GM19452 (cell line): ENCODE data around the gene LENEP.

Source experiments
- ATAC-seq: cut with Tn5 transposase; IDR thresholded peaks from one replicate; pipeline ENCODE4 v1.9.1; 2021; ENCODE audit not compliant: unreplicated experiment

Gene LENEP

GRCh38 chr1:154998818-154999570, 5.6 kb downstream of the LENEP start:
- no peak for ATAC-seq

- ATAC-seq, result no peak
Observed at GRCh38 chr1:154999571-155000410, 6.4 kb downstream of the LENEP start.

GRCh38 chr1:155000411-155000725, 7.0 kb downstream of the LENEP start:
- no peak for ATAC-seq

GRCh38 chr1:155000726-155001424, 7.5 kb downstream of the LENEP start:
- peak; percentile 47 for ATAC-seq

GRCh38 chr1:155001425-155001674, 8.0 kb downstream of the LENEP start:
- ATAC-seq, result no peak

GRCh38 chr1:155001675-155002463, 8.5 kb downstream of the LENEP start:
- peak; percentile 52 for ATAC-seq

- ATAC-seq, result no peak
Observed at GRCh38 chr1:155002464-155003226, 9.3 kb downstream of the LENEP start, which contains the start of gene ZBTB7B. Gene ZBTB7B (plus strand): TSS chr1:155002802. CDS start chr1:155014661, 11,859 bp downstream.

GRCh38 chr1:155003227-155003765, 9.9 kb downstream of the LENEP start:
- ATAC-seq, result no peak

- no peak for ATAC-seq
Observed at GRCh38 chr1:155003766-155004351, 10.5 kb downstream of the LENEP start.

GRCh38 chr1:155004352-155005075, 11.1 kb downstream of the LENEP start:
- ATAC-seq, result no peak

- ATAC-seq, result no peak
Observed at GRCh38 chr1:155005076-155006011, 12.0 kb downstream of the LENEP start.

GRCh38 chr1:155006601-155007101, 13.3 kb downstream of the LENEP start:
- ATAC-seq, result no peak

- no peak for ATAC-seq
Observed at GRCh38 chr1:155007251-155007828, 14.0 kb downstream of the LENEP start.

- ATAC-seq, result no peak
Observed at GRCh38 chr1:155008015-155008941, 14.9 kb downstream of the LENEP start.

- ATAC-seq, result no peak
Observed at GRCh38 chr1:155009221-155009711, 15.9 kb downstream of the LENEP start.

GRCh38 chr1:155009742-155010141, 16.4 kb downstream of the LENEP start:
- no peak for ATAC-seq
